HepG2 (cell line): ENCODE measurements around the gene WDR70. TPM values are rescaled to one million over a fixed set of nuclear protein-coding genes. Genes with fewer than 3 reads are reported as not detected.
A peak's percentile ranks its signal among the peaks of the same experiment; 100 is the strongest.

Source experiments
- ATAC-seq: fragments of 200-7000 bp; cut with Tn5 transposase; 3 replicates; pipeline ENCODE4 v1.9.1; 2020; ENCODE audit warnings: mild to moderate bottlenecking, moderate library complexity
- BruUV-seq: library from RNA; stranded (reverse); fragments of 400-500 nt; replicated peaks from 2 replicates; lab custom pipeline; 2021; lab: Mats Ljungman, UMichigan
- CTCF ChIA-PET: fragments of 300-600 bp; formaldehyde crosslinking; extraction: SDS; loops from one replicate; lab custom pipeline; 2021; ENCODE audit warnings: low total read pairs, inconsistent platforms, low intra/inter-chr PET ratio; lab: Yijun Ruan, JAX
- POLR2A ChIA-PET: fragments of 350-600 bp; sonication (Branson Sonifier 250); formaldehyde crosslinking; loops from one replicate; lab custom pipeline; 2020; ENCODE audit warnings: antibody characterized with exemption, inconsistent platforms; lab: Yijun Ruan, JAX
- DNase-seq: peaks from one replicate; pipeline ENCODE4 v3.0.0-alpha.2; 2015; ENCODE audit warnings: low spot score
- FAIRE-seq: peaks from 3 replicates; lab custom pipeline; 2011; peaks lifted over from hg19 to GRCh38; lab: Jason Lieb, UNC
- H2AFZ ChIP-seq: one replicate; pipeline ENCODE4 v1.6.1; 2011; ENCODE audit warnings: low read length, inconsistent platforms
- H3K27ac ChIP-seq: fragments of 300-600 bp; 3 replicates; pipeline ENCODE4 v1.8.0; 2011; ENCODE audit warnings: mixed run types, mild to moderate bottlenecking, mixed read lengths, low read length, inconsistent platforms; ENCODE audit not compliant: insufficient read depth; ENCODE audit errors: extremely low read length
- H3K27me3 ChIP-seq, 2 experiments: fragments of 200-600 bp in 1 of 2; 2 replicates in 1 of 2; 3 replicates in 1 of 2; pipeline versions ENCODE4 v1.6.0 to v1.8.0; 2011; ENCODE audit warnings: low read length in 2 of 2, mild to moderate bottlenecking in 2 of 2, moderate library complexity in 2 of 2, inconsistent platforms in 1 of 2; ENCODE audit not compliant: insufficient read depth in 2 of 2, control insufficient read depth in 1 of 2
- H3K36me3 ChIP-seq, 2 experiments: fragments of 200-600 bp in 1 of 2; replicated peaks in 1 of 2; 2 replicates in 1 of 2; 3 replicates in 1 of 2; pipeline versions ENCODE4 v1.5.1 to v1.8.0; 2011; ENCODE audit warnings: low read length in 2 of 2, inconsistent platforms in 1 of 2; ENCODE audit not compliant: insufficient read depth in 2 of 2, control insufficient read depth in 1 of 2
- H3K4me1 ChIP-seq: 2 replicates; pipeline ENCODE4 v1.5.1; 2012; ENCODE audit warnings: low read length, inconsistent platforms; ENCODE audit not compliant: insufficient read depth
- H3K4me2 ChIP-seq: 2 replicates; pipeline ENCODE4 v1.6.0; 2011; ENCODE audit warnings: low read depth, low read length, inconsistent platforms
- H3K4me3 ChIP-seq, 3 experiments: fragments of 200-600 bp in 1 of 3; sonication (generic), shearing (Covaris generic) in 1 of 3; replicated peaks in 1 of 3; 2 replicates each; pipeline ENCODE4 v1.5.1; 2011 to 2016; ENCODE audit warnings: low read length in 3 of 3, inconsistent platforms in 2 of 3, low read depth in 2 of 3, mild to moderate bottlenecking in 2 of 3, control low read depth in 1 of 3, mixed read lengths in 1 of 3; ENCODE audit not compliant: insufficient read depth in 1 of 3
- H3K79me2 ChIP-seq: one replicate; pipeline ENCODE4 v1.6.1; 2011; ENCODE audit warnings: low read length, inconsistent platforms; ENCODE audit not compliant: insufficient read depth
- H3K9ac ChIP-seq: 2 replicates; pipeline ENCODE4 v1.6.0; 2011; ENCODE audit warnings: mild to moderate bottlenecking, low read depth, low read length, inconsistent platforms; ENCODE audit not compliant: insufficient read depth
- H3K9me3 ChIP-seq: 2 replicates; pipeline ENCODE4 v1.5.1; 2012; ENCODE audit warnings: mild to moderate bottlenecking, low read length
- H4K20me1 ChIP-seq: 2 replicates; pipeline ENCODE4 v1.6.0; 2011; ENCODE audit warnings: inconsistent platforms, mild to moderate bottlenecking, low read length, moderate library complexity; ENCODE audit not compliant: insufficient read depth
- FOSL2 ChIP-seq: sonication (generic); formaldehyde crosslinking; IDR thresholded peaks from 2 replicates; pipeline ENCODE4 v1.4.0; 2020; ENCODE audit warnings: missing genetic modification reagents
- GATAD2A ChIP-seq: IDR thresholded peaks from 2 replicates; pipeline ENCODE4 v1.6.1; 2016
- MAFF ChIP-seq: IDR thresholded peaks from 2 replicates; pipeline ENCODE4 v1.6.1; 2011; ENCODE audit warnings: low read depth, low read length, improper control_type of control experiment
- MAFG ChIP-seq: sonication (generic); formaldehyde crosslinking; IDR thresholded peaks from 2 replicates; pipeline ENCODE4 v1.5.1; 2020; ENCODE audit warnings: mild to moderate bottlenecking, missing genetic modification reagents
- MAFK ChIP-seq, 2 experiments: IDR thresholded peaks in 1 of 2; conservative IDR thresholded peaks in 1 of 2; 2 replicates each; pipeline ENCODE4 v1.6.1; 2011; ENCODE audit warnings: improper control_type of control experiment in 2 of 2, low read length in 2 of 2
- SP4 ChIP-seq: sonication (generic); formaldehyde crosslinking; IDR thresholded peaks from 2 replicates; pipeline ENCODE4 v1.8.1; 2023; ENCODE audit warnings: mild to moderate bottlenecking, missing genetic modification reagents
- STAT5B ChIP-seq: sonication (generic); formaldehyde crosslinking; IDR thresholded peaks from 2 replicates; pipeline ENCODE4 v1.4.0; 2020; ENCODE audit warnings: missing genetic modification reagents
- ZNF121 ChIP-seq: sonication (generic); formaldehyde crosslinking; IDR thresholded peaks from 2 replicates; pipeline ENCODE4 v1.5.0; 2020; ENCODE audit warnings: mild to moderate bottlenecking, missing genetic modification reagents
- WGBS: methylation state at CpG from one replicate; pipeline ENCODE4 v1.1.6; 2017; ENCODE audit warnings: low lambda C conversion rate; 5-methylcytosine and 5-hydroxymethylcytosine counted together
- in situ Hi-C: cut with HindIII; loops from 2 replicates; pipeline ENCODE4 v1.10.0; 2017; ENCODE audit warnings: low pct_unique_long_range_greater_than_20kb; ENCODE audit not compliant: extremely low pct_ligation_motif_present
- intact Hi-C: fragments of 100-400 bp; cut with micrococcal nuclease; formaldehyde crosslinking; loops from one replicate; pipeline ENCODE4 v1.10.0; 2022; ENCODE audit not compliant: unreplicated experiment
- polyA plus RNA-seq, 8 experiments: library from polyadenylated mRNA; depleted of rRNA in 3 of 8; stranded (reverse) in 7 of 8; unstranded in 1 of 8; fragments of >200 nt; fragmentation: Illumina TruSeq in 4 of 8; extraction: Trizol in 4 of 8; gene quantifications; 2 replicates each; pipeline versions ENCODE4 v1.2.1 to v1.2.3, GENCODE V29; 2011 to 2016; ENCODE audit warnings: low read depth in 4 of 8, missing spikeins in 1 of 8, mixed read lengths in 1 of 8; ENCODE audit not compliant: insufficient read depth in 1 of 8
- total RNA-seq, 5 experiments: library from RNA; depleted of rRNA; stranded (reverse); fragments of >200 nt; fragmentation: Illumina TruSeq; extraction: Trizol; gene quantifications; 2 replicates each; pipeline ENCODE4 v1.2.3, GENCODE V29; 2016; ENCODE audit warnings: low read depth in 1 of 5
- TF ChIP-seq, protein P1 (sequence below): sonication (generic); formaldehyde crosslinking; IDR thresholded peaks from 2 replicates; pipeline ENCODE4 v1.9.0; 2022; ENCODE audit warnings: missing genetic modification reagents, mild to moderate bottlenecking, borderline replicate concordance
- TF ChIP-seq, protein P2 (sequence below): sonication (generic); formaldehyde crosslinking; IDR thresholded peaks from 2 replicates; pipeline ENCODE4 v1.4.0; 2020; ENCODE audit warnings: missing genetic modification reagents, low read depth, mild to moderate bottlenecking, borderline replicate concordance
- TF ChIP-seq, protein P3 (sequence below): sonication (generic); formaldehyde crosslinking; IDR thresholded peaks from 2 replicates; pipeline ENCODE4 v1.5.0; 2020; ENCODE audit warnings: mild to moderate bottlenecking, low read depth, missing genetic modification reagents, borderline replicate concordance

WDR70 gene
- total and polyA plus RNA-seq, 2 of the 13 experiments (the other 11 are each of a cell fraction or from before 2014, with no cell fraction given), result 14.6 to 30.6 TPM

DNA sequence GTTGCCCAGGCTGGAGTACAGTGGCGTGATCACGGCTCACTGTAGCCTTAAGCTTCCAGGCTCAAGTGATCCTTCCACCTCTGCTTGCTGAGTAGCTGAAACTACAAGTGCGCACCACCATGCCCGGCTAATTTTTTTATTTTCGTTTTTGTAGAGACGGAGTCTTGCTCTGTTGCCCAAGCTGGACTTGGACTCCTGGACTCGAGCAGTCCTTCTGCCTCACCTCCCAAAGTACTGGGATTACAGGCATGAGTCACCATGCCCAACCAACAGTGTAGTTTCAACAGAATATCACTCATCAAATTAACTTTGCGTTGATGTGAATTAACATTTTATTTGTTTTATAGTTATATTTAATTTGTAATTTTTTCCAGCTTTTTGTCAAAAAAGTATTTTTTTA lies 45.3 kb downstream of the WDR70 start:
- ChIA-PET CTCF (no interaction called here), POLR2A (no interaction called here)
- Histone ChIP-seq H3K4me1 (no peaks in the 10 kb centered on the region), H2AFZ (no peak overlapping the region), H3K27ac (no peak overlapping the region), H3K27me3 (no peaks in the 10 kb centered on the region), H3K4me3 (no peak overlapping the region), H3K79me2 (no peaks in the 10 kb centered on the region), H3K36me3 (peaks cover 0 to 7% of the 10 kb centered on the region in 2 experiments; a peak in 2 of 5 replicates), H4K20me1 (no peaks in the 10 kb centered on the region), H3K9me3 (no peaks in the 10 kb centered on the region), H3K4me2 (no peak overlapping the region), H3K9ac (no peak overlapping the region)
- ATAC-seq, result no peak
- DNase-seq, result no peak
- no peak for FAIRE-seq
- 85% methylated on average over 8 of the region's 8 CpGs for WGBS
- in situ Hi-C loops (no loop called here), intact Hi-C loops (no loop called here)
- no TSS peak for BruUV-seq
- TF ChIP-seq, protein P1, sequence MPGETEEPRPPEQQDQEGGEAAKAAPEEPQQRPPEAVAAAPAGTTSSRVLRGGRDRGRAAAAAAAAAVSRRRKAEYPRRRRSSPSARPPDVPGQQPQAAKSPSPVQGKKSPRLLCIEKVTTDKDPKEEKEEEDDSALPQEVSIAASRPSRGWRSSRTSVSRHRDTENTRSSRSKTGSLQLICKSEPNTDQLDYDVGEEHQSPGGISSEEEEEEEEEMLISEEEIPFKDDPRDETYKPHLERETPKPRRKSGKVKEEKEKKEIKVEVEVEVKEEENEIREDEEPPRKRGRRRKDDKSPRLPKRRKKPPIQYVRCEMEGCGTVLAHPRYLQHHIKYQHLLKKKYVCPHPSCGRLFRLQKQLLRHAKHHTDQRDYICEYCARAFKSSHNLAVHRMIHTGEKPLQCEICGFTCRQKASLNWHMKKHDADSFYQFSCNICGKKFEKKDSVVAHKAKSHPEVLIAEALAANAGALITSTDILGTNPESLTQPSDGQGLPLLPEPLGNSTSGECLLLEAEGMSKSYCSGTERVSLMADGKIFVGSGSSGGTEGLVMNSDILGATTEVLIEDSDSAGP (CRISPR knock-in tag), result no peak
- TF ChIP-seq STAT5B (CRISPR knock-in tag), result no peak
- peak; percentile 26; the same call in 1 of the 2 replicates for TF ChIP-seq FOSL2
- TF ChIP-seq, protein P2, sequence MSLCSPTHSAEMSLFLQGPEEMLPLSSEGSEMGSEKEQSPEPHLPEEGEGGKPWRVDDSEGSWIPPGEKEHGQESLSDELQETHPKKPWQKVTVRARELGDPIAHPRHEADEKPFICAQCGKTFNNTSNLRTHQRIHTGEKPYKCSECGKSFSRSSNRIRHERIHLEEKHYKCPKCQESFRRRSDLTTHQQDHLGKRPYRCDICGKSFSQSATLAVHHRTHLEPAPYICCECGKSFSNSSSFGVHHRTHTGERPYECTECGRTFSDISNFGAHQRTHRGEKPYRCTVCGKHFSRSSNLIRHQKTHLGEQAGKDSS (CRISPR knock-in tag), result no peak
- TF ChIP-seq, all 625 proteins: peak for 1

DNA sequence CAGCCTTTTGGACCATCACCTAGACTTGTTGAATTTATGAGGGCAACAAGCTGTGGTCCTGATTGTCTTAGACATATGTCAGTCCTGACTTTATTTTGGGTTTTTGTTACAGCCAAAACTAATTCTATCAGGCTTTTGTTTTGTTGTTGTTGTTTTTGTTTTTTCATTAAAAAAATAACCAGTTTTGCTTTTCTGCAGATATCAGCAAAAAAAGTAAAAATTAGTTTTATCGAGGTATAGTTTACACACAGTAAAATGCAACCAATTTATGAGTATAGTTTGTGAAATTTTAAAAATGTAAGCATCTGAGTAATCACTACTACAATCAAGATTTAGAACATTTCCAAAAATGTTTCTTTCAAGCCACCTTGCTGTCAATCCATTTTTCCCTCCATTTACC lies 48.9 kb downstream of the WDR70 start:
- FAIRE-seq (no peak), DNase-seq (no peak), ATAC-seq (no peak)
- in situ Hi-C loops, result no loop called here
- H4K20me1 ChIP-seq, result no peaks in the 10 kb centered on the region
- ChIA-PET POLR2A (no interaction called here), CTCF (no interaction called here)
- H3K79me2 ChIP-seq, result no peaks in the 10 kb centered on the region
- no peak overlapping the region for H3K9ac ChIP-seq
- peaks cover 0 to 7% of the 10 kb centered on the region in 2 experiments; a peak in 3 of 5 replicates for H3K36me3 ChIP-seq
- no TSS peak for BruUV-seq
- TF ChIP-seq GATAD2A, result no peak
- TF ChIP-seq, protein P3, sequence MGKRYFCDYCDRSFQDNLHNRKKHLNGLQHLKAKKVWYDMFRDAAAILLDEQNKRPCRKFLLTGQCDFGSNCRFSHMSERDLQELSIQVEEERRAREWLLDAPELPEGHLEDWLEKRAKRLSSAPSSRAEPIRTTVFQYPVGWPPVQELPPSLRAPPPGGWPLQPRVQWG, result no peak
- no peak for TF ChIP-seq SP4
- TF ChIP-seq MAFG (CRISPR knock-in tag), result no peak
- TF ChIP-seq ZNF121 (CRISPR knock-in tag), result no peak
- TF ChIP-seq MAFK (conservative IDR thresholded peaks at IDR 0.05 in 1 of 2, IDR thresholded peaks at IDR 0.05 in 1 of 2; ENCODE audit: low read length in 2 of 2), result peak; percentile 69 to 83
- peak; percentile 71 for TF ChIP-seq MAFF
- H3K4me2 ChIP-seq, result no peak overlapping the region
- H3K4me3 ChIP-seq, result no peak overlapping the region
- H2AFZ ChIP-seq, result no peak overlapping the region
- no peak overlapping the region for H3K27ac ChIP-seq
- intact Hi-C loops, result no loop called here
- H3K9me3 ChIP-seq, result no peaks in the 10 kb centered on the region
- 93% methylated on average over 1 of the region's 1 CpG for WGBS
- H3K27me3 ChIP-seq, result no peaks in the 10 kb centered on the region
- no peaks in the 10 kb centered on the region for H3K4me1 ChIP-seq
